Measurements from ENCODE around the gene AP1M1. TPM values are rescaled to one million over a fixed set of nuclear protein-coding genes. Genes with fewer than 3 reads are reported as not detected.

The AP1M1 gene
- total RNA-seq, 1 experiment from 2014 or later, result 27.7 TPM

DNA sequence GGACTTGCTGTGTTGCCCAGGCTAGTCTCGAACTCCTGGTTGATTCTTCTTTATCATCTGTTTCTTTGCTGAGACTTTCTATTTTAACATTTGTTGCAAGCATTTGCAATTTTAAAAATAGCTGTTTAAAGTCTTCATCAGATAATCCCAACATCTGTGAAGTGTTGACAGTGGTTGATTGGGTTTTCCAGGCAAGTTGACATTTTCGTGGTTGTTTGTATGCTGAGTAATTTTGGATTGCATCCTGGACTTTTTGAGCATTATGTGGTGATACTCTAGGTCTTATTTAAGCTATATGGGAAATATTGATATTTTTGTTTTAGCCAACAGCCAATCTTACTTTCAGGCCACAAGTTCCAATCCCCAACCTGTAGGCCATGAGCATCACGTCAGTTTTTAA lies 25.1 kb downstream of the AP1M1 start (continued):
- TF ChIP-seq, protein P1, sequence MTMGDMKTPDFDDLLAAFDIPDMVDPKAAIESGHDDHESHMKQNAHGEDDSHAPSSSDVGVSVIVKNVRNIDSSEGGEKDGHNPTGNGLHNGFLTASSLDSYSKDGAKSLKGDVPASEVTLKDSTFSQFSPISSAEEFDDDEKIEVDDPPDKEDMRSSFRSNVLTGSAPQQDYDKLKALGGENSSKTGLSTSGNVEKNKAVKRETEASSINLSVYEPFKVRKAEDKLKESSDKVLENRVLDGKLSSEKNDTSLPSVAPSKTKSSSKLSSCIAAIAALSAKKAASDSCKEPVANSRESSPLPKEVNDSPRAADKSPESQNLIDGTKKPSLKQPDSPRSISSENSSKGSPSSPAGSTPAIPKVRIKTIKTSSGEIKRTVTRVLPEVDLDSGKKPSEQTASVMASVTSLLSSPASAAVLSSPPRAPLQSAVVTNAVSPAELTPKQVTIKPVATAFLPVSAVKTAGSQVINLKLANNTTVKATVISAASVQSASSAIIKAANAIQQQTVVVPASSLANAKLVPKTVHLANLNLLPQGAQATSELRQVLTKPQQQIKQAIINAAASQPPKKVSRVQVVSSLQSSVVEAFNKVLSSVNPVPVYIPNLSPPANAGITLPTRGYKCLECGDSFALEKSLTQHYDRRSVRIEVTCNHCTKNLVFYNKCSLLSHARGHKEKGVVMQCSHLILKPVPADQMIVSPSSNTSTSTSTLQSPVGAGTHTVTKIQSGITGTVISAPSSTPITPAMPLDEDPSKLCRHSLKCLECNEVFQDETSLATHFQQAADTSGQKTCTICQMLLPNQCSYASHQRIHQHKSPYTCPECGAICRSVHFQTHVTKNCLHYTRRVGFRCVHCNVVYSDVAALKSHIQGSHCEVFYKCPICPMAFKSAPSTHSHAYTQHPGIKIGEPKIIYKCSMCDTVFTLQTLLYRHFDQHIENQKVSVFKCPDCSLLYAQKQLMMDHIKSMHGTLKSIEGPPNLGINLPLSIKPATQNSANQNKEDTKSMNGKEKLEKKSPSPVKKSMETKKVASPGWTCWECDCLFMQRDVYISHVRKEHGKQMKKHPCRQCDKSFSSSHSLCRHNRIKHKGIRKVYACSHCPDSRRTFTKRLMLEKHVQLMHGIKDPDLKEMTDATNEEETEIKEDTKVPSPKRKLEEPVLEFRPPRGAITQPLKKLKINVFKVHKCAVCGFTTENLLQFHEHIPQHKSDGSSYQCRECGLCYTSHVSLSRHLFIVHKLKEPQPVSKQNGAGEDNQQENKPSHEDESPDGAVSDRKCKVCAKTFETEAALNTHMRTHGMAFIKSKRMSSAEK (CRISPR knock-in tag; IDR thresholded peaks at IDR 0.05; ENCODE audit: borderline replicate concordance), result no peak

- DNase-seq (ENCODE audit: low spot score), result no peak
Observed at GRCh38 chr19:16223746-16224145, 26.0 kb downstream of the AP1M1 start.

More at GRCh38 chr19:16223746-16224145, 26.0 kb downstream of the AP1M1 start:
- Mint-ChIP-seq H3K36me3 (peaks cover 38% of the 10 kb centered on the region), H3K27me3 (ENCODE audit: low read depth) (no peaks in the 10 kb centered on the region), H3K4me1 (no peaks in the 10 kb centered on the region), H3K4me3 (no peak overlapping the region), H3K27ac (no peak overlapping the region), H3K9me3 (peaks cover 21% of the 10 kb centered on the region)
- ChIA-PET POLR2A (no interaction called here), CTCF (no interaction called here)
- TF ChIP-seq ZNF219 (CRISPR knock-in tag; IDR thresholded peaks at IDR 0.05; ENCODE audit: borderline replicate concordance) (no peak), TCF7 (CRISPR knock-in tag; IDR thresholded peaks at IDR 0.05; ENCODE audit: low read depth) (no peak), HMGA2 (CRISPR knock-in tag; IDR thresholded peaks at IDR 0.05) (no peak), FOXK1 (CRISPR knock-in tag; IDR thresholded peaks at IDR 0.05) (no peak), RORB (CRISPR knock-in tag; IDR thresholded peaks at IDR 0.05) (no peak), ZNF121 (CRISPR knock-in tag; IDR thresholded peaks at IDR 0.05) (no peak), FOXJ3 (CRISPR knock-in tag; IDR thresholded peaks at IDR 0.05; ENCODE audit: borderline replicate concordance) (no peak), ATF1 (CRISPR knock-in tag; IDR thresholded peaks at IDR 0.05) (no peak), ZMAT4 (CRISPR knock-in tag; IDR thresholded peaks at IDR 0.05) (no peak), JUN (CRISPR knock-in tag; IDR thresholded peaks at IDR 0.05) (no peak), ATF2 (CRISPR knock-in tag; IDR thresholded peaks at IDR 0.05; ENCODE audit: borderline replicate concordance, low read depth) (no peak), NR3C1 (CRISPR knock-in tag; conservative IDR thresholded peaks at IDR 0.05; ENCODE audit: low read depth) (no peak), USF1 (CRISPR knock-in tag; IDR thresholded peaks at IDR 0.05) (no peak), SMAD4 (CRISPR knock-in tag; IDR thresholded peaks at IDR 0.05) (no peak), NFYB (CRISPR knock-in tag; conservative IDR thresholded peaks at IDR 0.05; ENCODE audit: low read depth) (no peak), ZNF671 (CRISPR knock-in tag; IDR thresholded peaks at IDR 0.05) (no peak)
- TF ChIP-seq, protein P1 (CRISPR knock-in tag; IDR thresholded peaks at IDR 0.05; ENCODE audit: borderline replicate concordance), result no peak
- ATAC-seq, result no peak
